Upper lobe of left lung (tissue), 6 donors: ENCODE data around the gene GJA9. TPM values are rescaled to one million over a fixed set of nuclear protein-coding genes. Genes with fewer than 3 reads are reported as not detected.

Experiments used
- ATAC-seq, 2 donors: fragments of 200-7000 bp; cut with Tn5 transposase; one replicate each; pipeline ENCODE4 v1.9.1; 2022; ENCODE audit warnings: mild to moderate bottlenecking in 2 of 2, moderate library complexity in 2 of 2; ENCODE audit not compliant: low FRiP score in 2 of 2
- DNase-seq, 2 donors: peaks; one replicate each; pipeline ENCODE4 v3.0.0-alpha.2; 2019 to 2020
- H3K27ac ChIP-seq, 4 donors: fragments of 200-600 bp; sonication (generic); one replicate each; pipeline ENCODE4 v1.5.1; 2016 to 2019
- H3K27me3 ChIP-seq, 4 donors: fragments of 200-600 bp; sonication (generic); one replicate each; pipeline ENCODE4 v1.5.1; 2017 to 2019
- H3K36me3 ChIP-seq, 4 donors: fragments of 200-600 bp; sonication (generic); one replicate each; pipeline ENCODE4 v1.5.1; 2016 to 2019
- H3K4me1 ChIP-seq, 4 donors: fragments of 200-600 bp; sonication (generic); one replicate each; pipeline ENCODE4 v1.5.1; 2018 to 2019
- H3K4me3 ChIP-seq, 4 donors: fragments of 200-600 bp; sonication (generic); one replicate each; pipeline ENCODE4 v1.5.1; 2017 to 2019; ENCODE audit warnings: mild to moderate bottlenecking in 2 of 4, moderate library complexity in 1 of 4
- H3K9me3 ChIP-seq, 4 donors: fragments of 200-600 bp; sonication (generic); one replicate each; pipeline ENCODE4 v1.5.1; 2018 to 2019
- EP300 ChIP-seq, 4 donors: sonication (generic); formaldehyde crosslinking; IDR thresholded peaks; one replicate each; pipeline ENCODE4 v1.5.1; 2017; ENCODE audit warnings: antibody characterized with exemption in 4 of 4, control low read depth in 2 of 4
- POLR2A ChIP-seq, 4 donors: fragments of 450-650 bp; IDR thresholded peaks; one replicate each; pipeline ENCODE4 v1.5.1; 2016 to 2017; ENCODE audit warnings: antibody characterized with exemption in 4 of 4, mild to moderate bottlenecking in 2 of 4
- POLR2AphosphoS5 ChIP-seq, 2 donors: sonication (generic); formaldehyde crosslinking; IDR thresholded peaks; one replicate each; pipeline ENCODE4 v1.5.1; 2017; ENCODE audit warnings: antibody characterized with exemption in 2 of 2
- WGBS, 2 donors: methylation state at CpG; one replicate each; pipeline ENCODE4 v1.1.5; 2017 to 2018; 5-methylcytosine and 5-hydroxymethylcytosine counted together
- total RNA-seq, 6 donors: library from RNA; depleted of rRNA in 4 of 6; stranded (reverse); fragments of >200 nt in 4 of 6; gene quantifications; one replicate each; pipeline versions ENCODE4 v1.1.0 to v1.2.1, GENCODE V29; 2016 to 2021
- TF ChIP-seq, protein P1 (sequence below), 6 experiments: fragments of 450-650 bp in 4 of 6; fragments of 200-600 bp in 2 of 6; sonication (generic) in 2 of 6; IDR thresholded peaks; one replicate each; pipeline ENCODE4 v1.5.1; 2016 to 2019; ENCODE audit warnings: antibody characterized with exemption in 6 of 6
- donor health status: DM: no; HTN: no; CAD: no; lungs with moderate emphysema.
- donor health status: DM: no; HTN: yes; CAD: no; lungs with severe emphysema.

The GJA9 gene
- total RNA-seq, 6 donors from 2014 or later = not detected

DNA sequence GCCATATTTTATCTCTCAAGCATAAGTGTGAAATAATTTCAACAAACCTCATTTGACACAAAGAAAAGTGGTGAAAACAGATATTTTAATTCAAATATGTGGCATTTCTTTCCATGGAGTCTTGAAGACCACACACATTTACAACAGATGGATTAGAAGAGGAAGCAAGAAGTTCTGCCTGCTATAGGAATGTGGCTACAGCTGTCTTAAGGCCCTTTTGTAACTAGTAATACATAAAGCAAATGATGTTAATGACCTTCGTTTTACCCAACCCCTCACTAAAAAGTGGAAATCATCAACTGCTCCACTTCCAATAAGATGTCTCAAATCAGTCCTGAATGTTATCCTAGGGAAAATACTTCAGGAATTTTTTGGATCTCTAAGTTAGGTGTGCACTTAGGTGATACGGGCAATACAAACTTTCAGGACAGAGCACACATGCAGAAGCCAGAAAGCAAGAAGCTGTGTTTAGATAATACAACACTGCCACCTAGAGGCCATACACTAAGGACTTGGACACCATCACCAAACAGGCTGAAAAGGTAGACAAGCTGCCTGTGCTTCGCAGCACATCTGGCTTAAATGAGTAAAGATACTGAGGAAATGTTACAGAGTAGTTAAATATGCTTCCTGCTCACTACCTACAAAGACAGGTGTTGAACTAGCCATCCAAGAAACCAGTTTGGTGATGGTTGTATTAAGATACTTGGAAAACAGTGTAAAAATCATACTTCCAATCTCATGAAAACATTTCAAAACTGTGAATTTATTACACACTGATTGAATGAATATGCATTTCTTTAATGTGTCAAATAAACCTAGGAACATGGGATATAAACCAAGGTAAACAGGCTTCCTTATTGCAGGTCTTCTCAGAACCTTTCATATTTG is 46.2 kb downstream of the GJA9 start:
- Histone ChIP-seq H3K9me3 (no peaks in the 10 kb centered on the region), H3K36me3 (peaks cover 14 to 27% (median 20%) of the 10 kb centered on the region in 4 donors), H3K4me1 (peaks cover 0 to 13% (median 5%) of the 10 kb centered on the region in 4 donors), H3K27me3 (no peaks in the 10 kb centered on the region), H3K4me3 (no peak overlapping the region), H3K27ac (no peak overlapping the region)
- no peak for TF ChIP-seq POLR2A (IDR thresholded peaks at IDR 0.05)
- TF ChIP-seq POLR2AphosphoS5 (IDR thresholded peaks at IDR 0.05) = no peak
- no peak for TF ChIP-seq EP300 (IDR thresholded peaks at IDR 0.05)
- TF ChIP-seq, protein P1, sequence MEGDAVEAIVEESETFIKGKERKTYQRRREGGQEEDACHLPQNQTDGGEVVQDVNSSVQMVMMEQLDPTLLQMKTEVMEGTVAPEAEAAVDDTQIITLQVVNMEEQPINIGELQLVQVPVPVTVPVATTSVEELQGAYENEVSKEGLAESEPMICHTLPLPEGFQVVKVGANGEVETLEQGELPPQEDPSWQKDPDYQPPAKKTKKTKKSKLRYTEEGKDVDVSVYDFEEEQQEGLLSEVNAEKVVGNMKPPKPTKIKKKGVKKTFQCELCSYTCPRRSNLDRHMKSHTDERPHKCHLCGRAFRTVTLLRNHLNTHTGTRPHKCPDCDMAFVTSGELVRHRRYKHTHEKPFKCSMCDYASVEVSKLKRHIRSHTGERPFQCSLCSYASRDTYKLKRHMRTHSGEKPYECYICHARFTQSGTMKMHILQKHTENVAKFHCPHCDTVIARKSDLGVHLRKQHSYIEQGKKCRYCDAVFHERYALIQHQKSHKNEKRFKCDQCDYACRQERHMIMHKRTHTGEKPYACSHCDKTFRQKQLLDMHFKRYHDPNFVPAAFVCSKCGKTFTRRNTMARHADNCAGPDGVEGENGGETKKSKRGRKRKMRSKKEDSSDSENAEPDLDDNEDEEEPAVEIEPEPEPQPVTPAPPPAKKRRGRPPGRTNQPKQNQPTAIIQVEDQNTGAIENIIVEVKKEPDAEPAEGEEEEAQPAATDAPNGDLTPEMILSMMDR (IDR thresholded peaks at IDR 0.05) = peak; percentile 72 to 87 (median 79)
- peak; percentile 91 for ATAC-seq
- WGBS, 2 donors = 26 to 27% methylated on average over 3 of the region's 3 CpGs
- peak in 1 of 2 donors; percentile 29 for DNase-seq

DNA sequence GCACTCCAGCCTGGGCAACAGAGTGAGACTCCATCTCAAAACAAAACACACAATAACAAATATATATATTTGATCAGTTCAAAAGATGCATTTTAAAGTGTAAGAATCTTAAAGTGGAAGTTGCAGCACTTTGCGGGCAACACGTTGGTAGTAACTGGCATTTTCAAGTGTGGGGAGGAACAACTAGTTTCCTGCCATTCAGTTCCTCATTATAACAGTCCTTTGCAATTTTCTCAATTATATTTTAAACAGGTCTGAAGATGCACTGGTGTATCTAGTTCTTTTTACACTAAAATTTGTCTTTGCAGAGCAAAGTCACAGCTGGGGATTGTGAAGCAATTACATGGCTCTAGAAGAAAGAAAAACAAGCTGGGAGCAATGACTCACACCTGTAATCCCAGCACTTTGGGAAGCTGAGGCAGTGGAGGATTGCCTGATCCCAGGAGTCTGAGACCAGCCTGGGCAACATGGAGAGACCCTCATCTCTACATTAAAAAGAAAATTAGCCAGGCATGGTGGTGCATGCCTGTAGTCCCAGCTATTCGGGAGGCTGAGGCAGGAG is 47.1 kb downstream of the GJA9 start:
- DNase-seq = no peak
- no peak for ATAC-seq
- H3K27ac ChIP-seq = no peak overlapping the region
- peaks cover 12 to 22% (median 16%) of the 10 kb centered on the region in 4 donors for H3K36me3 ChIP-seq
- H3K4me3 ChIP-seq = no peak overlapping the region
- H3K27me3 ChIP-seq = no peaks in the 10 kb centered on the region
- peaks cover 0 to 6% (median 3%) of the 10 kb centered on the region in 4 donors for H3K4me1 ChIP-seq
- no peak for TF ChIP-seq POLR2AphosphoS5 (IDR thresholded peaks at IDR 0.05)
- no peak for TF ChIP-seq POLR2A (IDR thresholded peaks at IDR 0.05)
- TF ChIP-seq, protein P1 (IDR thresholded peaks at IDR 0.05) = no peak
- no peak for TF ChIP-seq EP300 (IDR thresholded peaks at IDR 0.05)
- WGBS, 2 donors = 59 to 80% methylated on average over 3 of the region's 3 CpGs
- no peaks in the 10 kb centered on the region for H3K9me3 ChIP-seq

DNA sequence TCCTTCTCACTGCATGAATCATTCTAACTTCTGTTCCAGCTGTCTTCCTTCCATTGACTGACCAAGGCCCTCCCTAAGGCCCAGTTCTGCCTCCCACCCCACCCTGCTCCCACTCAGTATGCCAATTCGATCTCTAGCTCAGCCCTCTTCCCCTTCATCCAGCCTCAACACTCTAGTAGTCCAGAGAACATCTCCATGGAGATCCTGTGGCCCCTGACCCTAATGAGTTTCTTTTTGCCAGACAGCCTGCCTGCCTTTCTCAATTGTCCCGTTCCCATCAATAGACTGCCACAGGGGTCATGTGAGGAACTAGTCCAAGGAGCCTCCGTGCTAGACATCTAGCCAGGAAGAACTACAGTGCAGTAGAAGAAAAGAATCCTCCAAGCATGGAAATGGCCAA is 48.2 kb downstream of the GJA9 start:
- ATAC-seq = no peak
- TF ChIP-seq POLR2A (IDR thresholded peaks at IDR 0.05) (no peak), POLR2AphosphoS5 (IDR thresholded peaks at IDR 0.05) (no peak)
- H3K27ac ChIP-seq = no peak overlapping the region
- 51 to 57% methylated on average over 3 of the region's 3 CpGs for WGBS, 2 donors
- H3K36me3 ChIP-seq = peaks cover 4 to 11% (median 5%) of the 10 kb centered on the region in 4 donors
- H3K4me3 ChIP-seq = no peak overlapping the region
- no peaks in the 10 kb centered on the region for H3K27me3 ChIP-seq
- peaks cover 0 to 6% (median 3%) of the 10 kb centered on the region in 4 donors for H3K4me1 ChIP-seq
- DNase-seq = no peak
- no peaks in the 10 kb centered on the region for H3K9me3 ChIP-seq

DNA sequence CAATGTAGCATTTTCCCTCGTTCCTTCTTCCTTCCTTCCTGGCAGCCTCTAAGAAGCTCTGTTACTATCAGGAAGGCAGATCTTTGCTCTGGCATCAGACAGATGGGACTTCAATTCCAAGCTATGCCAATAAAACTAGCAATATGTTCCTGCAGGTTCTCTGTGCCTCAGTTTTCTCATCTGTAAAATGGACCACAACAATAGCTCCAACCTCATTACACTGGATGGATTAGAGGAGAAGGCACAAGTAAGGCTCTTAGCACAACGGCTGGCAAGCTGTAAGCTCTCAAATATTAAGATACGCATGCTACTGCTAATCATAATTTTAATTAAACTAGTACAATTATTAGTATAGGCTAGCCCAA is 49.0 kb downstream of the GJA9 start:
- DNase-seq (no peak), ATAC-seq (no peak)
- Histone ChIP-seq H3K27me3 (no peaks in the 10 kb centered on the region), H3K4me1 (peaks cover 0 to 6% (median 3%) of the 10 kb centered on the region in 4 donors), H3K4me3 (no peak overlapping the region), H3K36me3 (peaks cover 0 to 3% (median 0%) of the 10 kb centered on the region in 4 donors), H3K9me3 (no peaks in the 10 kb centered on the region), H3K27ac (no peak overlapping the region)
- TF ChIP-seq EP300 (IDR thresholded peaks at IDR 0.05) (no peak), POLR2A (IDR thresholded peaks at IDR 0.05) (no peak), POLR2AphosphoS5 (IDR thresholded peaks at IDR 0.05) (no peak)
- TF ChIP-seq, protein P1 (IDR thresholded peaks at IDR 0.05) = no peak
- 79 to 86% methylated on average over 3 of the region's 3 CpGs for WGBS, 2 donors

DNA sequence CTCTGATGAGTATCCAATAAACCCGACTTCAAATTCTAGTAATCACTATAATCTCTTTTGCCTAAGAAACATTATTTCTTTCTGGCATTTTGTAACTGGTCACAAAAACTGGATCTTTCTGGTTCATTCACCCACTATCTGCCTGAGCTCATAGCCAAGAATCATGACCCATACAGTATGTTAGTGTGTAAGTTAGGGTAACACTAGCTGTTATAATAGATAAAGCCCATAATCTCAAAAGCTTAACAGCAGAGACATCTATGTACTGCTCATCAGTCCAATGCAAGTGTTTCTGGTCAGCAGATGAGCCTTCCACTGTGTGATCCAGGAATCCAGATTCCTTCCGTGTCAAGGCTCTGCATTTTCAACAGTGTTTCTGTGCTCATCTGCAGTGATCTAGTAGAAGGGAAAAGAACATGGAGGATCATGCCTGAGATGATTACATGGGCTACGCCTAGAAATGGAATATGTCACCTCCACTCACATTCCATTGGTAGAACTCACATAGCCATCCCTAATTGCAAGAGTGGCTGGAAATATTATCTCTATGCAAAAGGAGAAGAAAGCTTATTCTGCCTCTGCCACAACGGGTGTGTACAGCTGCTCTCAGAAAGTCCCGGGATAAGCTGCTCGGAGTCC is 49.5 kb downstream of the GJA9 start:
- H3K36me3 ChIP-seq = no peaks in the 10 kb centered on the region
- no peaks in the 10 kb centered on the region for H3K9me3 ChIP-seq
- DNase-seq (no peak), ATAC-seq (no peak)
- H3K4me1 ChIP-seq = peaks cover 0 to 6% (median 3%) of the 10 kb centered on the region in 4 donors
- H3K4me3 ChIP-seq = no peak overlapping the region
- H3K27me3 ChIP-seq = no peaks in the 10 kb centered on the region
- H3K27ac ChIP-seq = no peak overlapping the region
- 68 to 83% methylated on average over 6 of the region's 6 CpGs for WGBS, 2 donors
- TF ChIP-seq, protein P1 (IDR thresholded peaks at IDR 0.05) = no peak
- TF ChIP-seq POLR2A (IDR thresholded peaks at IDR 0.05) = no peak
- TF ChIP-seq EP300 (IDR thresholded peaks at IDR 0.05) = no peak
- no peak for TF ChIP-seq POLR2AphosphoS5 (IDR thresholded peaks at IDR 0.05)
